Fibroblast of skin of right quadriceps (primary cell): ENCODE data around the gene CLSTN3.
"Not testable (repeated sequence)": the region's sequence is repeated elsewhere in the genome, so short reads cannot be mapped to it uniquely, and the experiment has no call there.

Source experiments
- DNase-seq: peaks from one replicate; pipeline ENCODE4 v3.0.0-alpha.2; 2013

The CLSTN3 gene

GRCh38 chr12:7106082-7106481, 24.1 kb upstream of the CLSTN3 start:
- no peak for DNase-seq

DNA sequence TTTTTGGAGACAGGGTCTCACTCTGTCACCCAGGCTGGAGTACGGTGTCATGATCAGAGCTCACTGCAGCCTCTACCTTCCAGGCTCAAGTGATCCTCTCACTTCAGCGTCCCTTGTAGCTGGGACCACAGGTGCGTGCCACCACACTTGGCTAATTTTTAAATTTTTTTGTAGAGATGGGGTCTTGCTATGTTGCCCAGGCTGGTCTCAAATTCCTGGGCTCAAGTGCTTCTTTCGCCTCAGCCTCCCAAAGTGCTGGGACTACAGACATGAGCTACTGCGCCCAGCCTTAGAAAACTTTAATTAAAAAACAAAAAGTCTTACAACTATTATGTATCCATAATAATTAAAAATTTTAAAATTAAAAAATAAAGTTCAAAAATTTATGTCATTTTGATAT, 23.0 kb upstream of the CLSTN3 start:
- not testable (repeated sequence) for DNase-seq

GRCh38 chr12:7107636-7108002, 22.6 kb upstream of the CLSTN3 start:
- DNase-seq: no peak

DNA sequence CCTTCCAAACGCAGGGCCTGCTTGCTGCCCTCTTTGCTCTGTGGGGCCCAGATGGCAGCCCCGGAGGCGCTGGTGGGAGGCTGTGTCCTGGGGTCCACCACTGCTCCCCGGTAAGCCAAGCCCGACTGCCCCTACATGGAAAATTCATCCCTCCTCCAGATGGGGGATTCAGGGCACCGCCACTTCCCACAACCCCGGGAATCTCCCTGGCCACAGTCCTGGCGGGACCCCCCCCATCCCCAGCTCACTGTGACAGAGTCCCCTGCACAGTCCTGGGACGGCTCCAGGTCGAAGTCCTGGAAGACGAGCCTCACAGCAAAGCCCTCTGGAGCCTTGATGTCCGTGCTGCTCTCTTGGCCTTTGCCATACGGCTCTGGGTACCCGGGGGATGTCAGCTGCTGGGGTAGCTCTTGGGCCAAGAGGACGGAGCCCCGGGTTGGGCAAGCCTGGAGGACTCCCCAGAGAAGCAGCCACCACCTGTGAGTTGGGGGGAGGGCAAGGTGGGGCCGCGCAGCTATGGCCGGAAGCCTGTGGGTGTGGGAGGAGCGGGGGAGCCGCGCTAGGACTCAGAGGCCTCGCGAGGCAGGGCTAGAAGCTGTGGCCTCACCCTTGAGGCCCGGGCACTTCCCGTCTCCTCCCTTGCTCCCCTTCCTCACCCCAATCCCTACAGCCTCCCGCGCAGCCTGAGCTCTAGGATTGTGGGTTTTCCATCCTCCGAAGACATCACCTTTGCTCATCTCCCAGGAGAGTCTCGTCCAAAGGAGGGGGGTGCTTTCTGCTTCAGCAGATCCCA, 22.0 kb upstream of the CLSTN3 start:
- peak; percentile 77 for DNase-seq

DNA sequence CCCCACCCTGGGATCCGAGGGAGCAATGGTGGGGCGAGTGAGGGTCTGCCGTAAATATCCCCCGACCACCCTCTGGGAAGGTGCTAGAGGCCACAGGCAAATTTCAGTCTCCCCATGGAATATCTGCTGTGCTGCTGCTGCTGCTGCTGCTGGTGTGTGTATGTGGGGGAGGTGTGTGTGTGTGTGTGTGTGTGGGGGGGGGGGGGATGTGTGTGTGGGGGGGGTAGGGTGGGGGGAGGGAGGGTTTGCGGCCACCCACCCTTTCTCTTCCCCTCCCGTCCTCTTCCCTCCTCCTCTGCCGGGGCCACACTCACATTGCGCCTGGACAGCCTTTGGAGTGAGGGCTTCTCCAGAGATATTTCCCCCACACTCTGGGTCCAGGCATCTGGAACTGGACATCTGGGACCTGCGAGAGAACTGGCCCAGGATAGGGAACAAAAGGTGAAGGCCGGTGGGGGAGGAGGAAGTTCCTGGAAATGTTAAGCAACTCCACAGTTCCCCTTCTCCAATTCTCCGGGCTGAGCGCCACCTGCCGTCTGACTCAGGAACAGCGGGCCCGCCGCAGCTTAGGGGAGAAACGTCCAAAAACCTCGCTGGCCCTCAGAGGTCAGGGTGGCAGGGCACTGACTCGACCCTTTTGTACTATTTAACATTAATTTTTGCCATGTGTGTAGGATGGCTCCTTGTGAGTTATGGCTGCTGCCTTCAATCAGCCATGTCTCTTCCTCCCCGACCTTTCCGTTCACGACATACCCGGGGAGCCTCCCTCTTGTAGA, 21.2 kb upstream of the CLSTN3 start, which contains the start of gene C1RL:
Gene C1RL (minus strand): TSS at position 419 of the 776 bp plus-strand sequence. CDS start 34 bp downstream, at position 385.
- peak; percentile 86 for DNase-seq

DNA sequence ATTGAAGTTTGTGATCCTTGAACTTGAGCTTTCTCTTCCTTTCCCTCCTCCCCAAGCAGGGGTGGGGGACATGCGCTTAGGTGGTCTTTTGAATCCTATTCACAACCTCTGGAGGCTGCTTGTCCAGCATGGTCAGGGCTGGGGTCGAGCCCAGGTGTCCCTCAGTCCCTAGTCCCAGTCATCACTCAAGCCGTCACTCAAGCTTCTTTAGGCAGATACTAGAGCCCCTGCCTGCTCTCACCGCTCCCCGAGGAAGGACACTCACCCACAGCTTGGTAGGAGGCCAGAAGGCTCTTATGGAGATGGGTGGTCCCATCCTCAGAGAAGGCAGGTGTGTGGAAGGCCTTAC, 20.6 kb upstream of the CLSTN3 start:
- no peak for DNase-seq

GRCh38 chr12:7110661-7111060, 19.5 kb upstream of the CLSTN3 start:
- DNase-seq: no peak

- DNase-seq: no peak
Observed at GRCh38 chr12:7112041-7112440, 18.1 kb upstream of the CLSTN3 start.

- DNase-seq: peak; percentile 46
Observed at GRCh38 chr12:7113389-7113871, 16.7 kb upstream of the CLSTN3 start.

GRCh38 chr12:7114008-7114407, 16.2 kb upstream of the CLSTN3 start:
- DNase-seq: no peak

GRCh38 chr12:7114851-7115250, 15.3 kb upstream of the CLSTN3 start:
- no peak for DNase-seq

DNA sequence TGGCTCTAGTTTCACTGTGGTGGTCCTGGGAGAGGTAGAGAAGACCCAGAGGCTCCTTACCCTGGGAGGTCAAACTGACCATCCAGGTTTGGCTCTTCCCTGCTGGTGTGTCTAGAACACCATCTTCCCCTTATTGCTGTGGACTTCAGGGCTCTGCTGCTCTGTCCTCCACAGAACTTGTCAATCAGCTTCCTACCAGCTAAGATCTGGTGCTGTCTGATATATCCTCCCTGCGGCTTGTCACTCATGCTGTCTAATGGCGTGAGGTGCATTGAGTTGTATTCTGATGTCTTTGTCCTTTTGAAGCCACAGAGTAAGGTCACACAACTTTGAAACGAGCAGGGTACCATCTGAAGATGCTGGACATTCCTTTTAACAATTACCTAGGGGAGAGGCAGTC, 14.0 kb upstream of the CLSTN3 start:
- no peak for DNase-seq

GRCh38 chr12:7116916-7117315, 13.3 kb upstream of the CLSTN3 start:
- no peak for DNase-seq

DNA sequence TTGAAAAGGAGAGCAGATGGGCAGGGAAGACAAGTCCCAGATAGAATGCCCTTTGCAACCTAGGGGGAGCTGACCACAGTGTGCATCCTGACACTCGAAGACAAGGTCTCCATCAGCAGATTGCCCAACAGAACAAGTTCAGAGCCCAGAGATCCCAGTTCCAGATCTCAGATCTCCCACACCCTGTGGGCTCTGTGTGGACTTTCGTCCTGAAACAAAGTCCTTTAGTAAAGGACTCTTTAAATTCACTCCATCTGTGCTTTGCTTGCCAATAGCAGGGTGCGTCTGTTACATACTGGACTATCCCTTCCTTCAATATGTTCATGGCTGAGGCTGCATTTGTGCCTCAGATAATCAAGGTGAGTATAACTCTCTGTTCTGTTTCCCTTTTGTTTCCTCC, 12.5 kb upstream of the CLSTN3 start:
- DNase-seq: no peak

- no peak for DNase-seq
Observed at GRCh38 chr12:7118881-7119280, 11.3 kb upstream of the CLSTN3 start.

DNA sequence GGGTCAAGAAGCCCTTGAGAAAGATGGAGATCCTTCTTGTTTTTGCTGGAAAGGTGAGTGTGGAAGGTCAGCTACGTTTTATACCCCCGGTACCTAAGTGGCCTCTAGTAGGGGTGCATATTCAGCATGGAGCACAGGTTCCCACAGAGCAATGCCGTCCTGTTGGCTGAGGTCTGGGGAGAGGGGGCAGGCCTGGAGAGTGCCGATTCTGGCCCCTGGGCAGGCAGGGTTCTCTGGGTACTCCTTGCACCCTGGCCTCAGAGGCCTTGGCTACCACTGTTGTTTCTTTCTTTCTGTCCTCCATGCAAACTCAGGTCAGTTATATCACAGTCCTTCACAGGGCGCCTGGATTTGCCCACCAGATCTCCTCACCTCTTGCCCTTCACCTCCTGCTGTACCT, 10.0 kb upstream of the CLSTN3 start:
- no peak for DNase-seq

GRCh38 chr12:7121324-7121723, 8.8 kb upstream of the CLSTN3 start:
- no peak for DNase-seq

GRCh38 chr12:7122811-7123769, 7.1 kb upstream of the CLSTN3 start:
- DNase-seq: no peak

GRCh38 chr12:7123806-7124522, 6.2 kb upstream of the CLSTN3 start:
- no peak for DNase-seq

- DNase-seq: no peak
Observed at GRCh38 chr12:7125632-7126227, 4.4 kb upstream of the CLSTN3 start.

- no peak for DNase-seq
Observed at GRCh38 chr12:7127916-7128626, 2.1 kb upstream of the CLSTN3 start.
